Thymus (tissue), 11 donors: ENCODE measurements around the gene CADM2. TPM values are rescaled to one million over a fixed set of nuclear protein-coding genes. Genes with fewer than 3 reads are reported as not detected.
"Not testable (repeated sequence)": the region's sequence is repeated elsewhere in the genome, so short reads cannot be mapped to it uniquely, and the experiment has no call there.

Experiments
- DNase-seq, 9 donors: peaks; one replicate each; pipeline ENCODE4 v3.0.0-alpha.2; 2013; ENCODE audit warnings: low spot score in 9 of 9, low read depth in 6 of 9, missing footprints in 1 of 9
- H3K27ac ChIP-seq, 2 donors: one replicate each; pipeline ENCODE4 v1.5.1; 2013; ENCODE audit warnings: control low read depth in 1 of 2, low read depth in 1 of 2, low read length in 1 of 2, mild to moderate bottlenecking in 1 of 2, moderate library complexity in 1 of 2
- H3K27me3 ChIP-seq, 2 donors: one replicate each; pipeline ENCODE4 v1.5.1; 2013; ENCODE audit warnings: low read length in 1 of 2; ENCODE audit not compliant: control insufficient read depth in 2 of 2, insufficient read depth in 1 of 2
- H3K36me3 ChIP-seq, 2 donors: one replicate each; pipeline ENCODE4 v1.5.1; 2013; ENCODE audit warnings: low read length in 1 of 2, mild to moderate bottlenecking in 1 of 2, moderate library complexity in 1 of 2; ENCODE audit not compliant: control insufficient read depth in 2 of 2, insufficient read depth in 2 of 2
- H3K4me1 ChIP-seq, 2 donors: one replicate each; pipeline ENCODE4 v1.5.1; 2013; ENCODE audit warnings: low read length in 2 of 2; ENCODE audit not compliant: control insufficient read depth in 2 of 2, insufficient read depth in 2 of 2
- H3K4me3 ChIP-seq, 2 donors: one replicate each; pipeline ENCODE4 v1.5.1; 2013; ENCODE audit warnings: low read length in 2 of 2, control low read depth in 1 of 2, mild to moderate bottlenecking in 1 of 2
- H3K9me3 ChIP-seq, 2 donors: one replicate each; pipeline ENCODE4 v1.5.1; 2013; ENCODE audit warnings: low read length in 1 of 2, mild to moderate bottlenecking in 1 of 2; ENCODE audit not compliant: control insufficient read depth in 2 of 2, insufficient read depth in 1 of 2
- WGBS: extraction: QIAGEN DNeasy Blood & Tissue Kit; methylation state at CpG from one replicate; pipeline ENCODE4 v1.1.7; 2013; 5-methylcytosine and 5-hydroxymethylcytosine counted together
- polyA plus RNA-seq: library from polyadenylated mRNA; stranded (reverse); fragments of 200-250 nt; gene quantifications from one replicate; pipeline ENCODE4 v1.2.3, GENCODE V29; 2013
- total RNA-seq: library from RNA; stranded (reverse); fragments of 120-200 nt; gene quantifications from one replicate; pipeline ENCODE4 v1.2.4, GENCODE V29; 2013
- donor health status: healthy.

Gene CADM2
- total and polyA plus RNA-seq, 2 donors: 0.14 to 0.66 TPM

GRCh38 chr3:85081191-85081906, 122.6 kb downstream of the CADM2 start:
- H3K9me3 ChIP-seq: no peaks in the 10 kb centered on the region
- no peak for DNase-seq
- H3K4me3 ChIP-seq: no peak overlapping the region
- H3K36me3 ChIP-seq: no peaks in the 10 kb centered on the region
- H3K4me1 ChIP-seq: no peaks in the 10 kb centered on the region
- H3K27me3 ChIP-seq: no peaks in the 10 kb centered on the region
- WGBS: 85% methylated on average over 8 of the region's 8 CpGs
- H3K27ac ChIP-seq: no peak overlapping the region

GRCh38 chr3:85090495-85090894, 131.7 kb downstream of the CADM2 start:
- Histone ChIP-seq H3K27ac (no peak overlapping the region), H3K4me1 (no peaks in the 10 kb centered on the region), H3K9me3 (no peaks in the 10 kb centered on the region), H3K36me3 (no peaks in the 10 kb centered on the region), H3K27me3 (no peaks in the 10 kb centered on the region), H3K4me3 (no peak overlapping the region)
- DNase-seq: no peak
- WGBS: 93% methylated on average over 6 of the region's 6 CpGs

DNA sequence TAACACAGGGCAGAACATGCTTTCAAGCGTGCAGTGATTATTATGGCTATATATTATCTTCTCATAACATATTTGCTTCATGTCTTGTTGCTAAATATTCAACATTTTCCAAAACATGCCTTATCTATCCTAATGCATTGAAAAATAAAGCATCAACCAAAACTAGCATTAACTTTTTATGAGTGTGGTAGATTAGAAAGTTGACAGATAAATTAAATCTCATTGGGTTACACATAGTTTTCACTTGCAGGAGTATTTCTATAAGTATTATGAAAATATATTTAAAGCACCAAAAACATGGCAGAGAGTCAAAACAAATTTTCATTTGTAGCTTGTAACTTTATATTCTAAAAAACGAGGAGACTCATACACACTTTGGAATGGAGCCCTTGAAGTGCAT, 141.5 kb downstream of the CADM2 start:
- Histone ChIP-seq H3K9me3 (no peaks in the 10 kb centered on the region), H3K4me3 (no peak overlapping the region), H3K4me1 (no peaks in the 10 kb centered on the region), H3K36me3 (no peaks in the 10 kb centered on the region), H3K27me3 (no peaks in the 10 kb centered on the region), H3K27ac (no peak overlapping the region)
- WGBS: 88% methylated on average over 2 of the region's 2 CpGs
- no peak for DNase-seq

GRCh38 chr3:85102781-85103180, 144.0 kb downstream of the CADM2 start:
- DNase-seq: no peak
- Histone ChIP-seq H3K9me3 (no peaks in the 10 kb centered on the region), H3K4me1 (no peaks in the 10 kb centered on the region), H3K36me3 (no peaks in the 10 kb centered on the region), H3K27me3 (no peaks in the 10 kb centered on the region), H3K27ac (no peak overlapping the region), H3K4me3 (no peak overlapping the region)
- WGBS: 33% methylated on average over 1 of the region's 1 CpG

DNA sequence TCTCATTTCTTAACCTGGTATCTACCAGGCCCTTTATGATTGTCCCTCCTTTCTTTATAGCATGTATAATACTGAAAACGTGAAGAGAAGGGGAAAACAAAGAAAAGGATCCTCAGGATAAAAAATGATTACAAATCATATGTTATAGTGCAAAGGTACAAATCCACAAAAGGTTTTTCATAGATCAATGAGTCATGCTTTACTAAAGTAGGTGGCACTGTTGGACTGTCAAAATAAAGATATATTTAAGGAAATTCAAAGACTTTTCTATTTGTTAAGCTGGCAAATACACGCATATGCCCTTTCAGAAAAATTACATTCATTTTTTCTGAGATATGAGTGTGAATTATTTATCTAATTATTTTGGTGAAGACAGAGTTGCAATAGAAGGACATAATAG, 151.6 kb downstream of the CADM2 start:
- Histone ChIP-seq H3K9me3 (no peaks in the 10 kb centered on the region), H3K36me3 (no peaks in the 10 kb centered on the region), H3K4me3 (no peak overlapping the region), H3K4me1 (no peaks in the 10 kb centered on the region), H3K27me3 (no peaks in the 10 kb centered on the region), H3K27ac (no peak overlapping the region)
- DNase-seq: no peak
- 86% methylated on average over 2 of the region's 2 CpGs for WGBS

- Histone ChIP-seq H3K36me3 (no peaks in the 10 kb centered on the region), H3K27me3 (no peaks in the 10 kb centered on the region), H3K4me3 (no peak overlapping the region), H3K9me3 (peaks cover 0 to 3% of the 10 kb centered on the region in 2 donors), H3K4me1 (no peaks in the 10 kb centered on the region), H3K27ac (no peak overlapping the region)
- 87% methylated on average over 2 of the region's 2 CpGs for WGBS
- no peak for DNase-seq
Measured at GRCh38 chr3:85120879-85121278, 162.1 kb downstream of the CADM2 start.

GRCh38 chr3:85132864-85133263, 174.1 kb downstream of the CADM2 start:
- not testable (repeated sequence) for H3K36me3 ChIP-seq, H3K9me3 ChIP-seq, H3K27me3 ChIP-seq, H3K27ac ChIP-seq, H3K4me1 ChIP-seq, DNase-seq, H3K4me3 ChIP-seq
- 92% methylated on average over 13 of the region's 13 CpGs for WGBS

- not testable (repeated sequence) for H3K27me3 ChIP-seq, H3K27ac ChIP-seq, H3K4me1 ChIP-seq, DNase-seq, H3K9me3 ChIP-seq, H3K4me3 ChIP-seq, H3K36me3 ChIP-seq
- 96% methylated on average over 49 of the region's 57 CpGs for WGBS
Measured at GRCh38 chr3:85133691-85134420, 175.1 kb downstream of the CADM2 start.

- Histone ChIP-seq H3K27me3 (no peaks in the 10 kb centered on the region), H3K4me1 (no peaks in the 10 kb centered on the region), H3K36me3 (no peaks in the 10 kb centered on the region), H3K27ac (no peak overlapping the region), H3K4me3 (no peak overlapping the region), H3K9me3 (no peaks in the 10 kb centered on the region)
- no peak for DNase-seq
- 92% methylated on average over 3 of the region's 3 CpGs for WGBS
Measured at GRCh38 chr3:85142626-85143025, 183.8 kb downstream of the CADM2 start.
